ENCODE measurements around the gene CSAD.

- TF ChIP-seq FOXJ3 (CRISPR knock-in tag; IDR thresholded peaks at IDR 0.05; ENCODE audit: borderline replicate concordance) (no peak), SMC3 (IDR thresholded peaks at IDR 0.05; ENCODE audit: low read length) (no peak), SRF (IDR thresholded peaks at IDR 0.05; ENCODE audit: low read depth, low read length) (no peak), MAX (IDR thresholded peaks at IDR 0.05) (no peak), ELF1 (CRISPR knock-in tag; IDR thresholded peaks at IDR 0.05) (no peak), IRF1 (CRISPR knock-in tag; IDR thresholded peaks at IDR 0.05; ENCODE audit: low read depth) (no peak), ZNF253 (CRISPR knock-in tag; IDR thresholded peaks at IDR 0.05; ENCODE audit: borderline replicate concordance) (no peak), ZNF512 (CRISPR knock-in tag; IDR thresholded peaks at IDR 0.05) (no peak), TCF7 (IDR thresholded peaks at IDR 0.05; ENCODE audit: low read depth) (no peak), CTCF (CRISPR knock-in tag; IDR thresholded peaks at IDR 0.05) (no peak), FOSL2 (CRISPR knock-in tag; IDR thresholded peaks at IDR 0.05) (no peak), PHF8 (CRISPR knock-in tag; IDR thresholded peaks at IDR 0.05) (no peak), REXO4 (CRISPR knock-in tag; IDR thresholded peaks at IDR 0.05; ENCODE audit: borderline replicate concordance) (no peak)
These were observed 53.6 kb downstream of the CSAD start for GRCh38 chr12:53127169-53127568.

Measured in HepG2 (cell line).